ENCODE results near the gene STXBP6.

STXBP6 gene

GRCh38 chr14:24850072-24850471 lies 199.9 kb downstream of the STXBP6 start:
- no peak for FAIRE-seq
- no peak for TF ChIP-seq CTCF (IDR thresholded peaks at IDR 0.05; ENCODE audit: insufficient read depth, missing control alignments)
- no peak for DNase-seq (ENCODE audit: insufficient read length, low spot score)

DNA sequence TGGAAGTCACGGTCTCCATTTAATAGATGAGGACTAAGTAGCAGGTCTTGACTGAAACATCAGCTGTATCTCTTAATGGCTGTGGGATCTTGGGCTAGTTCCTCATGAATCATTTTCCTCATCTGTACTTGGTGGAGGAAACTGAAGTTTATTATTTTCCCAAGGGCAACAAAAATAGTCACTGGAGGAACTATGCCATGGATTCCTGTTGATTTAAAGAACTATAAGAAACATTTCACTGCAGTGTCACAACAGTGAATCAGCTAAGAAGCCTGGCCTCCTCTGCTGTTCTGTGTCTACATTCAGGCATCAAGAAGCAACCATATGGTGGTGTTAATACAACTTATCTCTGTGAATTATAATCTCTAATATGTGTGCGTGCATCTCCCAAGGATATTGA lies 200.5 kb downstream of the STXBP6 start:
- TF ChIP-seq CTCF (IDR thresholded peaks at IDR 0.05; ENCODE audit: insufficient read depth, missing control alignments) = no peak
- DNase-seq (ENCODE audit: insufficient read length, low spot score) (no peak), FAIRE-seq (no peak)

GRCh38 chr14:24848102-24848790 lies 201.7 kb downstream of the STXBP6 start:
- DNase-seq (ENCODE audit: insufficient read length, low spot score) (no peak), FAIRE-seq (no peak)
- TF ChIP-seq CTCF (IDR thresholded peaks at IDR 0.05; ENCODE audit: insufficient read depth, missing control alignments) = no peak

- FAIRE-seq = no peak
- no peak for DNase-seq (ENCODE audit: insufficient read length, low spot score)
Observed at GRCh38 chr14:24847568-24848095, 202.3 kb downstream of the STXBP6 start.

GRCh38 chr14:24846261-24846660 lies 203.7 kb downstream of the STXBP6 start:
- no peak for TF ChIP-seq CTCF (IDR thresholded peaks at IDR 0.05; ENCODE audit: insufficient read depth, missing control alignments)
- no peak for DNase-seq (ENCODE audit: insufficient read length, low spot score)
- FAIRE-seq = no peak

More at GRCh38 chr14:24847568-24848095, 202.3 kb downstream of the STXBP6 start:
- TF ChIP-seq CTCF (IDR thresholded peaks at IDR 0.05; ENCODE audit: insufficient read depth, missing control alignments) = no peak

GRCh38 chr14:24845851-24846250 lies 204.1 kb downstream of the STXBP6 start:
- FAIRE-seq (no peak), DNase-seq (ENCODE audit: insufficient read length, low spot score) (no peak)
- no peak for TF ChIP-seq CTCF (IDR thresholded peaks at IDR 0.05; ENCODE audit: insufficient read depth, missing control alignments)

GRCh38 chr14:24844011-24844410 lies 205.9 kb downstream of the STXBP6 start:
- DNase-seq (ENCODE audit: insufficient read length, low spot score) = no peak
- no peak for FAIRE-seq
- TF ChIP-seq CTCF (IDR thresholded peaks at IDR 0.05; ENCODE audit: insufficient read depth, missing control alignments) = no peak

Data from D721Med (cell line).